Calu3 (cell line): ENCODE results near the gene KIAA0040. TPM values are rescaled to one million over a fixed set of nuclear protein-coding genes. Genes with fewer than 3 reads are reported as not detected.

Experiments used
- BruUV-seq: library from RNA; stranded (reverse); fragments of 400-500 nt; replicated peaks from 2 replicates; lab custom pipeline; 2021; lab: Mats Ljungman, UMichigan
- CTCF ChIA-PET: fragments of 300-600 bp; sonication (Branson Sonifier 250); formaldehyde crosslinking; loops from one replicate; lab custom pipeline; 2022; ENCODE audit warnings: antibody characterized with exemption; lab: Charles Lee
- DNase-seq: peaks from one replicate; pipeline ENCODE4 v3.0.0; 2022
- H3K27ac Mint-ChIP-seq: one replicate; pipeline ENCODE4 v1.8.0; 2022; ENCODE audit warnings: mixed read lengths; ENCODE audit not compliant: unreplicated experiment
- H3K27me3 Mint-ChIP-seq: one replicate; pipeline ENCODE4 v1.8.0; 2022; ENCODE audit warnings: mixed read lengths; ENCODE audit not compliant: unreplicated experiment
- H3K36me3 Mint-ChIP-seq: one replicate; pipeline ENCODE4 v1.8.0; 2022; ENCODE audit warnings: mild to moderate bottlenecking, moderate library complexity, mixed read lengths; ENCODE audit not compliant: insufficient read depth, unreplicated experiment
- H3K4me1 Mint-ChIP-seq: one replicate; pipeline ENCODE4 v1.8.0; 2022; ENCODE audit warnings: mild to moderate bottlenecking, low read depth, mixed read lengths; ENCODE audit not compliant: unreplicated experiment
- H3K4me3 Mint-ChIP-seq: one replicate; pipeline ENCODE4 v1.8.0; 2022; ENCODE audit warnings: mild to moderate bottlenecking, low read depth, moderate library complexity, mixed read lengths; ENCODE audit not compliant: unreplicated experiment
- H3K9me3 Mint-ChIP-seq: one replicate; pipeline ENCODE4 v1.8.0; 2022; ENCODE audit warnings: low read depth, mixed read lengths; ENCODE audit not compliant: unreplicated experiment
- CTCF ChIP-seq: fragments of 200-600 bp; IDR thresholded peaks from one replicate; pipeline ENCODE4 v1.8.0; 2022; ENCODE audit warnings: antibody characterized with exemption; ENCODE audit not compliant: unreplicated experiment
- intact Hi-C: fragments of 100-400 bp; cut with micrococcal nuclease; formaldehyde crosslinking; loops from one replicate; pipeline ENCODE4 v1.10.0; 2022; ENCODE audit not compliant: unreplicated experiment
- total RNA-seq: library from RNA; stranded (reverse); gene quantifications from 2 replicates; pipeline ENCODE4 v1.2.3, GENCODE V29; 2022

Gene KIAA0040
- total RNA-seq, 1 experiment from 2014 or later, result 33.4 TPM

GRCh38 chr1:175176246-175176645 lies 16.3 kb downstream of the KIAA0040 start:
- no peak overlapping the region for H3K4me3 Mint-ChIP-seq
- no peak for DNase-seq
- CTCF ChIA-PET, result no interaction called here
- no peaks in the 10 kb centered on the region for H3K9me3 Mint-ChIP-seq
- H3K27me3 Mint-ChIP-seq, result no peaks in the 10 kb centered on the region
- H3K36me3 Mint-ChIP-seq, result no peaks in the 10 kb centered on the region
- H3K4me1 Mint-ChIP-seq, result peaks cover 19% of the 10 kb centered on the region
- intact Hi-C loops, result no loop called here
- no TSS peak for BruUV-seq
- TF ChIP-seq CTCF, result no peak
- no peak overlapping the region for H3K27ac Mint-ChIP-seq

DNA sequence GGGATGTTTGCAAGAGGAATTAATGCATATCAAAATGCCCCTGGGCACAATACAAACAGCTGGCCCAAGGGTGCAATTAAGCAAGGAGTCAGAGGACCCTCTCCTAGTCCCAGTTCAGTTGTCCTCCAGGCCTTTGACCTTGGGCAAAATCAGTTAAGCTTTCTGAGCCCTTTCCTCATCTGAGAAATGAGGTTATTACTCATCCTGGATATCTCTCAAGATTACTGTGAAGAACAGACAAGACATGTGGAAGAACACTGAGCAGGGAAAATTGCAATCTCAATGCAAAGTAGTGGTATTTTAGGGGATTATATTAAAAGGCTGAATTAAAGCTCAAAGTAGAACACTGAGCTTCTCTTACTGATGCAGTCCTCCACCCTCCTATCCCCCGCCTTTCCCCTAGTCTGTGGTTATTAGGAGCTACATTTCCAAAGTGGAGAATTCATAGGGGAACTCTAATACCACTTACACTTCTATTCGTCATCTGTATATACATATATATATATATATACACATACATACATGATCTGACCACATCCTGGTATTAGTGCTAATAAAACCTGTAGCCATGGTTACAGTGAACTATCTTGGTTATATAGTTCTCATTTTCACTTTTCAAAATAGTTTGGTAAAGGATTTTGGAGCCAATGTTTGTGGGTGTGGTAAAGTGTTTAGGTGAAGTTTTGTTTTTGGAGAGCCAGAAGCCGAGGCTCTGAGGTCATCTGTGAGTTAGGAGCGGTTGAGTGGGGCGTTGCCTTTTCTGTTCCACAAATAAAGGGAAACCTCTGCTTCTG lies 18.1 kb downstream of the KIAA0040 start:
- Mint-ChIP-seq H3K4me3 (no peak overlapping the region), H3K36me3 (no peaks in the 10 kb centered on the region), H3K4me1 (peaks cover 29% of the 10 kb centered on the region), H3K27me3 (no peaks in the 10 kb centered on the region), H3K27ac (no peak overlapping the region), H3K9me3 (no peaks in the 10 kb centered on the region)
- CTCF ChIA-PET, result no interaction called here
- TF ChIP-seq CTCF, result no peak
- intact Hi-C loops, result no loop called here
- BruUV-seq, result no TSS peak
- DNase-seq, result no peak

DNA sequence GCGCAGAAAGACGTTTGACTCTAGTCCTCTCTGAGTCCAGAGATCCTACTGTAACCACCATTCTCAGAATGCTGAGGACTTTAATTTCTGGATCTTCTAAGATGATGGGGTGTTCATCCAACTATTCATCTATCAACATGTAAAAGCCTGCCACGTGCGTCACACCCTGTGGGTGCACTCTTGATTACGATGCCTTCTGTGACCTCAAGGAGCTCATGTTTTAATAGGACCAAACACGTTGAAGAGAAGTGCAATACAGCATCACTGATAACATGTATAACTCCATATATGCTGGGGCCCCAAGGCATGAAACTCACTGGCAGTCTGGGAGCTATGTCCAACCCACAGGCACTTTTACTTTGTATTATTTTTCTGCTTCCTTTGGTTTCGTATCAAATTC lies 19.0 kb downstream of the KIAA0040 start:
- Mint-ChIP-seq H3K4me1 (peaks cover 34% of the 10 kb centered on the region), H3K27me3 (no peaks in the 10 kb centered on the region), H3K27ac (no peak overlapping the region), H3K4me3 (no peak overlapping the region), H3K36me3 (no peaks in the 10 kb centered on the region), H3K9me3 (no peaks in the 10 kb centered on the region)
- BruUV-seq, result no TSS peak
- CTCF ChIA-PET, result no interaction called here
- intact Hi-C loops, result no loop called here
- no peak for TF ChIP-seq CTCF
- no peak for DNase-seq

- Mint-ChIP-seq H3K27me3 (no peaks in the 10 kb centered on the region), H3K4me1 (peaks cover 34% of the 10 kb centered on the region), H3K36me3 (peaks cover under 1% of the 10 kb centered on the region), H3K27ac (no peak overlapping the region), H3K4me3 (no peak overlapping the region), H3K9me3 (no peaks in the 10 kb centered on the region)
- no peak for TF ChIP-seq CTCF
- intact Hi-C loops, result no loop called here
- CTCF ChIA-PET, result no interaction called here
- no TSS peak for BruUV-seq
- no peak for DNase-seq
These were observed 20.1 kb downstream of the KIAA0040 start for GRCh38 chr1:175172503-175172902.
